WTC11 (cell line): ENCODE measurements around the gene GRK6.

Experiments
- ELF4 ChIP-seq: sonication (generic); formaldehyde crosslinking; IDR thresholded peaks from 2 replicates; pipeline ENCODE4 v1.8.1; 2022; ENCODE audit warnings: low read depth, mild to moderate bottlenecking, moderate library complexity, missing genetic modification reagents
- SMAD3 ChIP-seq: sonication (generic); formaldehyde crosslinking; IDR thresholded peaks from 2 replicates; pipeline ENCODE4 v1.8.0; 2022; ENCODE audit warnings: missing genetic modification reagents, mild to moderate bottlenecking, borderline replicate concordance
- ZBTB43 ChIP-seq: sonication (generic); formaldehyde crosslinking; IDR thresholded peaks from 2 replicates; pipeline ENCODE4 v1.8.1; 2023; ENCODE audit warnings: mild to moderate bottlenecking, missing genetic modification reagents
- TF ChIP-seq, protein P1 (sequence below): fragments of 200-600 bp; IDR thresholded peaks from 2 replicates; pipeline ENCODE4 v1.8.0; 2022; ENCODE audit warnings: antibody characterized with exemption

- TF ChIP-seq, protein P1, sequence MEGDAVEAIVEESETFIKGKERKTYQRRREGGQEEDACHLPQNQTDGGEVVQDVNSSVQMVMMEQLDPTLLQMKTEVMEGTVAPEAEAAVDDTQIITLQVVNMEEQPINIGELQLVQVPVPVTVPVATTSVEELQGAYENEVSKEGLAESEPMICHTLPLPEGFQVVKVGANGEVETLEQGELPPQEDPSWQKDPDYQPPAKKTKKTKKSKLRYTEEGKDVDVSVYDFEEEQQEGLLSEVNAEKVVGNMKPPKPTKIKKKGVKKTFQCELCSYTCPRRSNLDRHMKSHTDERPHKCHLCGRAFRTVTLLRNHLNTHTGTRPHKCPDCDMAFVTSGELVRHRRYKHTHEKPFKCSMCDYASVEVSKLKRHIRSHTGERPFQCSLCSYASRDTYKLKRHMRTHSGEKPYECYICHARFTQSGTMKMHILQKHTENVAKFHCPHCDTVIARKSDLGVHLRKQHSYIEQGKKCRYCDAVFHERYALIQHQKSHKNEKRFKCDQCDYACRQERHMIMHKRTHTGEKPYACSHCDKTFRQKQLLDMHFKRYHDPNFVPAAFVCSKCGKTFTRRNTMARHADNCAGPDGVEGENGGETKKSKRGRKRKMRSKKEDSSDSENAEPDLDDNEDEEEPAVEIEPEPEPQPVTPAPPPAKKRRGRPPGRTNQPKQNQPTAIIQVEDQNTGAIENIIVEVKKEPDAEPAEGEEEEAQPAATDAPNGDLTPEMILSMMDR, result no peak
- TF ChIP-seq SMAD3 (CRISPR knock-in tag), result no peak
- TF ChIP-seq ZBTB43 (CRISPR knock-in tag), result no peak
- no peak for TF ChIP-seq ELF4 (CRISPR knock-in tag)
Measured at GRCh38 chr5:177473443-177474001, 47.0 kb downstream of the GRK6 start, which contains the start of gene DBN1.
